ENCODE data around the gene PNMA6F.
"Not testable (repeated sequence)": the region's sequence is repeated elsewhere in the genome, so short reads cannot be mapped to it uniquely, and the experiment has no call there.

Gene PNMA6F

DNA sequence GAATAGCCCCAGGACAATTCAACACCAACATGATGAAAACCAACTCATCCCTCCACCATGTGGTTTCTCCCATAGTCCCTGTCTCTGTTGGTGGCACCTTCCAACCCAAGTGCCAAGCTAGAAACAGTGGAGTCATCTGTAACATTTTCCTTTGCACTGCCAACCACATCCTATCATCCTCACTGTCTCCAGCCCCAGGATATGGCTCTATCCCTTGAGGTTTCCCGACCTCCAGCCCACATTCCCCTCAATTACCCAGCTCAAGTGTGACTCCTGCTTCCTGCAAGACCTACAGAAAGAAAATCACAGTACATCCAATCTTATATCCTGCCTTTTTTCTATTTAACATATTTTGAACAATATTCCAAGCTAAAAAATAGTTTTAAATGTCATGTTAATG is 24.2 kb downstream of the PNMA6F start:
- Histone ChIP-seq H3K4me2 (ENCODE audit: low read length) (no peak overlapping the region), H3K27me3 (ENCODE audit: insufficient read depth, low read length, poor library complexity) (no peaks in the 10 kb centered on the region), H3K36me3 (ENCODE audit: control insufficient read depth, insufficient read depth, low read length) (no peaks in the 10 kb centered on the region), H2BK15ac (replicated peaks; ENCODE audit: low read depth) (no peak overlapping the region), H4K5ac (ENCODE audit: low read length) (no peak overlapping the region), H3K23ac (ENCODE audit: low read length) (no peak overlapping the region), H3K4me3 (ENCODE audit: low read length) (no peak overlapping the region), H3K56ac (ENCODE audit: low read length) (no peak overlapping the region), H3K9ac (ENCODE audit: low read length) (no peak overlapping the region), H3K79me1 (ENCODE audit: low read length) (no peaks in the 10 kb centered on the region), H2AK5ac (ENCODE audit: low read length) (no peak overlapping the region), H4K8ac (ENCODE audit: low read depth, low read length) (no peak overlapping the region), H3K18ac (ENCODE audit: low read length) (no peak overlapping the region), H2BK120ac (ENCODE audit: low read depth, low read length) (no peak overlapping the region), H3K27ac (ENCODE audit: low read depth, low read length) (no peak overlapping the region), H3K79me2 (ENCODE audit: control insufficient read depth, insufficient read depth, low read length) (no peaks in the 10 kb centered on the region), H3K4me1 (ENCODE audit: control insufficient read depth, low read depth, low read length) (no peaks in the 10 kb centered on the region), H2BK5ac (ENCODE audit: low read length) (no peak overlapping the region), H3K4ac (ENCODE audit: low read depth, low read length) (no peak overlapping the region)
- DNase-seq: no peak
- no CpG with 5 or more reads among the region's 1 CpG for WGBS (ENCODE audit: extremely low coverage, insufficient coverage, low lambda C conversion rate)

DNA sequence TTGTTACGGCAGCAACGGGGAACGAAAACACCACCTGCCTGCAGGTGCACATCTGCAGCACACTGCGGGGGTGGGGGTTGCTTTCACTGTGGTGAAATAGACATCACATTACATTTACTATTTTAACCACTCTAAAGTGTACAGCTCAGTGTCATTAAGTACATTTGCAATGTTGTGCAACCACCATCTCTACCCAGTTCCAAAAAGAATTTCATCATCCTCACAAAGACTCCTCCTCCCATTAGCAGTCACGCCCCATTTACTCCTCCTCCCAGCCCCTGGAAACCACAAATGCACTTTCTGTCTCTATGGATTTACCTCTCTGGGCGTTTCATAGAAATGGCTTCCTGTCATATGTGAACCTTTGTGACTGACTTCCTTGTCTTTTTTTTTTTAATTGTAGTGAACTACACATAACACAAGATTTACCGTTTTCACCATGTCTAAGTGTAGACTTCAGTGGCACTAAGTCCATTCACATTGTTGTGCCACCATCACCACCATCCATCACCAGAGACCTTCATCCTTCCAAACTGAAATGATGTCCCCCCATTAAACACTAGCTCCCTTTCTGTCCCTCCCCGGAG is 28.0 kb downstream of the PNMA6F start:
- not testable (repeated sequence) for H3K79me2 ChIP-seq (ENCODE audit: control insufficient read depth, insufficient read depth, low read length); H3K36me3 ChIP-seq (ENCODE audit: control insufficient read depth, insufficient read depth, low read length); H2AK5ac ChIP-seq (ENCODE audit: low read length); H2BK15ac ChIP-seq (replicated peaks; ENCODE audit: low read depth); H2BK120ac ChIP-seq (ENCODE audit: low read depth, low read length); H3K4ac ChIP-seq (ENCODE audit: low read depth, low read length); H3K18ac ChIP-seq (ENCODE audit: low read length); H3K23ac ChIP-seq (ENCODE audit: low read length); H3K4me2 ChIP-seq (ENCODE audit: low read length); H2BK5ac ChIP-seq (ENCODE audit: low read length); H4K5ac ChIP-seq (ENCODE audit: low read length); H3K9ac ChIP-seq (ENCODE audit: low read length); H3K4me1 ChIP-seq (ENCODE audit: control insufficient read depth, low read depth, low read length); H3K4me3 ChIP-seq (ENCODE audit: low read length); H3K27ac ChIP-seq (ENCODE audit: low read depth, low read length); H4K8ac ChIP-seq (ENCODE audit: low read depth, low read length); H3K56ac ChIP-seq (ENCODE audit: low read length); DNase-seq; H3K27me3 ChIP-seq (ENCODE audit: insufficient read depth, low read length, poor library complexity); H3K79me1 ChIP-seq (ENCODE audit: low read length)
- no CpG with 5 or more reads among the region's 8 CpGs for WGBS (ENCODE audit: extremely low coverage, insufficient coverage, low lambda C conversion rate)

DNA sequence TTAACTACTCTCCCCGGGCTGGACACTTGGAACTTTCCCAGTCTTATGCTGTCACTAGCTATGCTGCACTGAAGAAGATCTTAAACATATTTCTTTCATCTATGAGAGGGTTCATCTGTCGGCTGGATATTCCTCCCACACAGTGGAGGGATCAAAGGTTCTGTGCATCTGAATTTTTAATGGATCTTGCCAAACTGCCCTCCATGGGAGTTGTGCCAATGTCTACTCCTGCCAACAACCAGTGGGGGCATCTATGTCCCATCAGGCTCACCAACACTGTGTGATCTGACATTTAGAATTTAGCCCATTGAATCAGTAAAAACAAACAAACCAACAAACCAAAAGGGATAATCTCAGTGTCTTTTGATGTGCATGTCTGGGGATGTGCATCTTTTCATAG is 32.8 kb downstream of the PNMA6F start:
- H3K4me3 ChIP-seq (ENCODE audit: low read length); H3K36me3 ChIP-seq (ENCODE audit: control insufficient read depth, insufficient read depth, low read length); H3K4ac ChIP-seq (ENCODE audit: low read depth, low read length); H3K79me1 ChIP-seq (ENCODE audit: low read length); H3K27me3 ChIP-seq (ENCODE audit: insufficient read depth, low read length, poor library complexity); H4K8ac ChIP-seq (ENCODE audit: low read depth, low read length); H3K23ac ChIP-seq (ENCODE audit: low read length); H3K18ac ChIP-seq (ENCODE audit: low read length); H2BK5ac ChIP-seq (ENCODE audit: low read length); H3K4me1 ChIP-seq (ENCODE audit: control insufficient read depth, low read depth, low read length); DNase-seq; H3K4me2 ChIP-seq (ENCODE audit: low read length); H2BK15ac ChIP-seq (replicated peaks; ENCODE audit: low read depth); H3K56ac ChIP-seq (ENCODE audit: low read length); H3K79me2 ChIP-seq (ENCODE audit: control insufficient read depth, insufficient read depth, low read length); H3K9ac ChIP-seq (ENCODE audit: low read length); H2BK120ac ChIP-seq (ENCODE audit: low read depth, low read length); H2AK5ac ChIP-seq (ENCODE audit: low read length); H4K5ac ChIP-seq (ENCODE audit: low read length); H3K27ac ChIP-seq (ENCODE audit: low read depth, low read length): not testable (repeated sequence)
- no CpG with 5 or more reads among the region's 2 CpGs for WGBS (ENCODE audit: extremely low coverage, insufficient coverage, low lambda C conversion rate)

DNA sequence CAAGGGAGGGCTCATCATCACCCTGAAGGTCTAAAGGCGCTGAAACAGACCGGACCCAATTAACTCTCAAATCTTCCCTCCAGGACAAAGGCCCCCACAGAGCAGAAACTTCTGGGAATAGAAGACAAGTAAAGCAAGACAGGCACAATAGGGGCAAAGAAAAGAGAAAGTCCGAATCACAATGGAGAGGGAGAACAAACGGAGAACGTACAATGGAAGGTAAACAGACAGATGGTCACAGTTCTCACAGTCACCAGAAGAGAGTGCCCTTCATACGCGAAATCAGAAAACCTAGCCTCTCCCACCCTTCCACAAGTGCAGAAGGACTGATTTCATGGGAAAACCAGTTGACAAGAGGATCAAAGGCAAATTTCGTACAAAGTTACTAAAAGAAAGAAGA is 35.9 kb downstream of the PNMA6F start:
- not testable (repeated sequence) for H3K9ac ChIP-seq (ENCODE audit: low read length); H3K27me3 ChIP-seq (ENCODE audit: insufficient read depth, low read length, poor library complexity); H3K18ac ChIP-seq (ENCODE audit: low read length); H3K27ac ChIP-seq (ENCODE audit: low read depth, low read length); H4K5ac ChIP-seq (ENCODE audit: low read length); H2BK120ac ChIP-seq (ENCODE audit: low read depth, low read length); H3K36me3 ChIP-seq (ENCODE audit: control insufficient read depth, insufficient read depth, low read length); DNase-seq; H3K56ac ChIP-seq (ENCODE audit: low read length); H4K8ac ChIP-seq (ENCODE audit: low read depth, low read length); H3K4me2 ChIP-seq (ENCODE audit: low read length); H3K4ac ChIP-seq (ENCODE audit: low read depth, low read length); H3K79me1 ChIP-seq (ENCODE audit: low read length); H2AK5ac ChIP-seq (ENCODE audit: low read length); H3K79me2 ChIP-seq (ENCODE audit: control insufficient read depth, insufficient read depth, low read length); H3K23ac ChIP-seq (ENCODE audit: low read length); H2BK5ac ChIP-seq (ENCODE audit: low read length); H2BK15ac ChIP-seq (replicated peaks; ENCODE audit: low read depth); H3K4me3 ChIP-seq (ENCODE audit: low read length); H3K4me1 ChIP-seq (ENCODE audit: control insufficient read depth, low read depth, low read length)
- WGBS (ENCODE audit: extremely low coverage, insufficient coverage, low lambda C conversion rate): no CpG with 5 or more reads among the region's 8 CpGs

DNA sequence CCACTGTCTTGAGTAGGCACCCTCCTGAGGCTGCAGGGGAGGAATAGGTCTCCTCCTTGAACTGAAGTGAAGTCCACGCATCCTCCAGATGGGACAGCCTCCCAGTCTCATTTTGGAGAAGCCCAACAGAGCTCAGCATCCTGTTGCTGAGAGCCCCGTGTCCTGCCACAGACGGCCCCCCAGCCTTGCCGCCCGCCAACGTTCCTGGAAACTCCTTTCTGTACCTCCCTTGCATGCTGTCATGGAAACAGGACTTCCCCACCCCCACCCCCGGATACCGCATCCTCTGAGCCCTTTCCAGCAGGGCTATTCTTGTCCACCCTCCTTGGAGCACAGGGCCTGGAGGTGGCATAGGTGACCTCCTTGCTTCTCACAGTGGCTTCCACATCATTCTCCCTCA is 37.6 kb downstream of the PNMA6F start:
- not testable (repeated sequence) for H2BK120ac ChIP-seq (ENCODE audit: low read depth, low read length); H3K79me2 ChIP-seq (ENCODE audit: control insufficient read depth, insufficient read depth, low read length); H2AK5ac ChIP-seq (ENCODE audit: low read length); H4K8ac ChIP-seq (ENCODE audit: low read depth, low read length); H3K4me2 ChIP-seq (ENCODE audit: low read length); H2BK15ac ChIP-seq (replicated peaks; ENCODE audit: low read depth); H3K27ac ChIP-seq (ENCODE audit: low read depth, low read length); H2BK5ac ChIP-seq (ENCODE audit: low read length); H3K27me3 ChIP-seq (ENCODE audit: insufficient read depth, low read length, poor library complexity); H4K5ac ChIP-seq (ENCODE audit: low read length); H3K56ac ChIP-seq (ENCODE audit: low read length); H3K4me1 ChIP-seq (ENCODE audit: control insufficient read depth, low read depth, low read length); H3K4ac ChIP-seq (ENCODE audit: low read depth, low read length); H3K9ac ChIP-seq (ENCODE audit: low read length); H3K23ac ChIP-seq (ENCODE audit: low read length); H3K4me3 ChIP-seq (ENCODE audit: low read length); DNase-seq; H3K18ac ChIP-seq (ENCODE audit: low read length); H3K36me3 ChIP-seq (ENCODE audit: control insufficient read depth, insufficient read depth, low read length); H3K79me1 ChIP-seq (ENCODE audit: low read length)
- no CpG with 5 or more reads among the region's 8 CpGs for WGBS (ENCODE audit: extremely low coverage, insufficient coverage, low lambda C conversion rate)

DNA sequence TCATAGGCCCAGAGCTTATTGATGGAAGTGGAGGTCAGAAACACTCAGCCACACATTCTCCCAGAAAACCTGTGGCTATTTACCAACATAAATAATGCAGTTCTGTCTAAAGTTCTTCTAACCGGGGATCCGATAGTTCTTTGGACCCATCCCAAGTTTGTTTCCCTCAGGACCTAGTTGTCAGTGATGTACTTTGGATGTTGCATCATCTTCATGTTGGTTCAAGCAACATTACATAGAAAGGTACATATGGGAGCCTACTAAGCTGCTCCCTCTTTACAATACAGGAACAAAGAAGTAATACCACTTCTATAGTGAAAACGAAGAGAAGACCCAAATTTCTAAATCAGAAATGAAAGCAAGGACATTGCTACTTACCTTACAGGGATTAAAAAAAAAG is 39.8 kb downstream of the PNMA6F start:
- not testable (repeated sequence) for H3K4ac ChIP-seq (ENCODE audit: low read depth, low read length); H3K36me3 ChIP-seq (ENCODE audit: control insufficient read depth, insufficient read depth, low read length); H3K79me2 ChIP-seq (ENCODE audit: control insufficient read depth, insufficient read depth, low read length); H3K4me2 ChIP-seq (ENCODE audit: low read length); H3K79me1 ChIP-seq (ENCODE audit: low read length); H3K27ac ChIP-seq (ENCODE audit: low read depth, low read length); H3K9ac ChIP-seq (ENCODE audit: low read length); H3K56ac ChIP-seq (ENCODE audit: low read length); H2BK120ac ChIP-seq (ENCODE audit: low read depth, low read length); H2AK5ac ChIP-seq (ENCODE audit: low read length); H4K5ac ChIP-seq (ENCODE audit: low read length); H2BK15ac ChIP-seq (replicated peaks; ENCODE audit: low read depth); H4K8ac ChIP-seq (ENCODE audit: low read depth, low read length); DNase-seq; H3K27me3 ChIP-seq (ENCODE audit: insufficient read depth, low read length, poor library complexity); H3K4me1 ChIP-seq (ENCODE audit: control insufficient read depth, low read depth, low read length); H3K23ac ChIP-seq (ENCODE audit: low read length); H2BK5ac ChIP-seq (ENCODE audit: low read length); H3K18ac ChIP-seq (ENCODE audit: low read length); H3K4me3 ChIP-seq (ENCODE audit: low read length)
- no CpG with 5 or more reads among the region's 3 CpGs for WGBS (ENCODE audit: extremely low coverage, insufficient coverage, low lambda C conversion rate)
